Body of pancreas (tissue), 4 donors: ENCODE measurements around the gene PTCD1.

Experiments used
- CTCF ChIP-seq, 7 experiments: fragments of 450-650 bp in 4 of 7; fragments of 200-600 bp in 3 of 7; sonication (generic) in 3 of 7; IDR thresholded peaks; one replicate each; pipeline ENCODE4 v1.5.1; 2016 to 2019; ENCODE audit warnings: antibody characterized with exemption in 7 of 7
- POLR2A ChIP-seq, 3 donors: fragments of 450-650 bp; IDR thresholded peaks; one replicate each; pipeline ENCODE4 v1.6.1; 2016; ENCODE audit warnings: antibody characterized with exemption in 3 of 3, mild to moderate bottlenecking in 2 of 3

DNA sequence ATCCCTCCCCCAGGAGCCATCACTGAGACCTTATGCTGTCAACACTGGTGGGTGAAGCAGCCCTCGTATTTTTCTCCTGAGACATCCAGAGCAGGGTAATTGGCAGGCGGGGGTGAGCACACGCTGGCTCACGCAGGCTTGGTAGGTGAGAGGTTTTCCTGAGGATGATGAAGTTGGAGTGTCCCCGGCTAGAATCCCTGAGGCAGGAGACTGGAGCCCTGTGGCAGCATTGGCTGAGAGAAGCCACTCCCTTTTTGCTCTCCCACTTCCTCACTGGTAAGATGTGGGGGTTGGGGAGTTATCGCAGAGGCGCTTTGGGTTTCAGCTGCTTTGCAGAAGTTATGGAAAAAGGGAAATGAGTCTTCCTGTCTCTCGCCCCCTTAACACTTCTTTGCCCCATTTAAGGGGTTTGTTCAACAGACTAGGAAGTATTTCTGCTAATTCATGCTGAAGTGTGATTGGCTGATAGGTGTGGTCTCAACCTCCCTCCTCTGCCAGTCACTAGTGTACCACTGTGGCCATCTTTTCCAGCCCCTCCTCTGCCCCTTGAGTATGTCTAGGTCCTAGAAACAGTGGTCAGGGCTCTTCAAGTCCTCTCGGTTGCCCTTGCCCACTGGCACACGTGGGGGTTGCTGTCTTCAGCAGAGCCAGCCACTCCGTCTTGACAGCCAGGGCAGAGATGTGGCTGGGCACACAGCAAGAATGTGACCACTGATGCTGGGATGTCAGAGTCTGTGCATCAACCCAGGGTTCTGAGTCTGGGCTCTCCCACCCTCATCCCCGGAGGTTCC is 58.4 kb downstream of the PTCD1 start:
- TF ChIP-seq CTCF (IDR thresholded peaks at IDR 0.05): no peak
- no peak for TF ChIP-seq POLR2A (IDR thresholded peaks at IDR 0.05)
